Measurements from ENCODE around the gene APLN.

The APLN gene

GRCh38 chrX:129637217-129638109, 17.3 kb downstream of the APLN start:
- TF ChIP-seq ZNF768 (tag by site-specific recombination; IDR thresholded peaks at IDR 0.05) (no peak), BCL11A (tag by site-specific recombination; IDR thresholded peaks at IDR 0.05; ENCODE audit: low read depth) (no peak), ZNF645 (tag by site-specific recombination; IDR thresholded peaks at IDR 0.05) (no peak), ZNF654 (tag by site-specific recombination; IDR thresholded peaks at IDR 0.05; ENCODE audit: low read depth) (peak; percentile 76), KLF9 (tag by site-specific recombination; IDR thresholded peaks at IDR 0.05; ENCODE audit: low read depth) (peak; percentile 41; the same call in 1 of the 2 replicates), ZNF660 (tag by site-specific recombination; IDR thresholded peaks at IDR 0.05) (peak; percentile 70; the same call in 1 of the 2 replicates), ZNF350 (tag by site-specific recombination; IDR thresholded peaks at IDR 0.05) (no peak), ZBTB20 (tag by site-specific recombination; IDR thresholded peaks at IDR 0.05) (no peak), ZFP69B (tag by site-specific recombination; IDR thresholded peaks at IDR 0.05) (no peak), ZNF692 (tag by site-specific recombination; IDR thresholded peaks at IDR 0.05) (peak; percentile 21; the same call in 1 of the 2 replicates), ZNF571 (tag by site-specific recombination; IDR thresholded peaks at IDR 0.05) (no peak), CTCF (tag by site-specific recombination; IDR thresholded peaks at IDR 0.05) (peak; percentile 71)
- Histone ChIP-seq H3K4me1 (ENCODE audit: control insufficient read depth, insufficient read depth, low read length) (no peaks in the 10 kb centered on the region), H3K9me3 (ENCODE audit: control insufficient read depth, insufficient read depth, low read depth, low read length) (no peaks in the 10 kb centered on the region), H3K4me3 (ENCODE audit: low read depth, low read length) (no peak overlapping the region), H3K36me3 (ENCODE audit: control insufficient read depth in 2 of 2, insufficient read depth in 1 of 2, low read length in 2 of 2) (no peaks in the 10 kb centered on the region), H3K27ac (ENCODE audit: extremely low read depth, low read depth, low read length) (no peak overlapping the region)
- ChIA-PET POLR2A (no interaction called here), CTCF (interaction anchor here (0.6 to 7.5 kb wide), 32 partner anchors 9 to 1996 kb away, joined by 3 to 154 read pairs (median 3); partner anchors contain the start of genes APLN and UTP14A)

GRCh38 chrX:129636175-129636681, 18.5 kb downstream of the APLN start:
- POLR2A ChIA-PET, result no interaction called here
- TF ChIP-seq MYNN (tag by site-specific recombination; IDR thresholded peaks at IDR 0.05; ENCODE audit: borderline replicate concordance) (no peak), ZNF302 (tag by site-specific recombination; IDR thresholded peaks at IDR 0.05; ENCODE audit: low read depth) (no peak), ZNF488 (tag by site-specific recombination; IDR thresholded peaks at IDR 0.05) (no peak), ZNF747 (tag by site-specific recombination; IDR thresholded peaks at IDR 0.05) (no peak), HOXD13 (CRISPR knock-in tag; IDR thresholded peaks at IDR 0.05; ENCODE audit: borderline replicate concordance) (no peak), TCF7L2 (IDR thresholded peaks at IDR 0.05; ENCODE audit: borderline replicate concordance, low read depth, low read length) (no peak), ZNF2 (tag by site-specific recombination; IDR thresholded peaks at IDR 0.05) (no peak), ZNF623 (tag by site-specific recombination; IDR thresholded peaks at IDR 0.05) (no peak), ZNF626 (tag by site-specific recombination; IDR thresholded peaks at IDR 0.05) (no peak), ZNF24 (tag by site-specific recombination; IDR thresholded peaks at IDR 0.05) (no peak), ZFP3 (tag by site-specific recombination; IDR thresholded peaks at IDR 0.05; ENCODE audit: low read depth) (no peak), ZNF670 (tag by site-specific recombination; IDR thresholded peaks at IDR 0.05; ENCODE audit: low read depth) (no peak)
- no peak overlapping the region for H3K4me3 ChIP-seq (ENCODE audit: low read depth, low read length)
- no peak overlapping the region for H3K27ac ChIP-seq (ENCODE audit: extremely low read depth, low read depth, low read length)
- H3K4me1 ChIP-seq (ENCODE audit: control insufficient read depth, insufficient read depth, low read length), result no peaks in the 10 kb centered on the region
- no peaks in the 10 kb centered on the region for H3K9me3 ChIP-seq (ENCODE audit: control insufficient read depth, insufficient read depth, low read depth, low read length)
- CTCF ChIA-PET, result interaction anchor here (0.6 to 7.5 kb wide), 16 partner anchors 9 to 1997 kb away, joined by 3 to 154 read pairs (median 4); no protein-coding TSS in a partner anchor
- no peaks in the 10 kb centered on the region for H3K36me3 ChIP-seq (ENCODE audit: control insufficient read depth in 2 of 2, insufficient read depth in 1 of 2, low read length in 2 of 2)
